ENCODE data around the gene FADD.

Gene FADD

GRCh38 chr11:70169127-70169526, 34.0 kb upstream of the FADD start:
- CTCF ChIA-PET = no interaction called here
- TF ChIP-seq CTCF (IDR thresholded peaks at IDR 0.05; ENCODE audit: control extremely low read depth, extremely low read depth, low read depth, missing control alignments) = no peak
- POLR2A ChIA-PET = no interaction called here
- DNase-seq (ENCODE audit: extremely low spot score) = no peak

- ChIA-PET CTCF (no interaction called here), POLR2A (no interaction called here)
- no peak for DNase-seq (ENCODE audit: extremely low spot score)
- no peak for TF ChIP-seq CTCF (IDR thresholded peaks at IDR 0.05; ENCODE audit: control extremely low read depth, extremely low read depth, low read depth, missing control alignments)
These were observed 33.5 kb upstream of the FADD start for GRCh38 chr11:70169632-70170031.

- TF ChIP-seq CTCF (IDR thresholded peaks at IDR 0.05; ENCODE audit: control extremely low read depth, extremely low read depth, low read depth, missing control alignments) = no peak
- ChIA-PET POLR2A (no interaction called here), CTCF (no interaction called here)
- DNase-seq (ENCODE audit: extremely low spot score) = no peak
These were observed 32.4 kb upstream of the FADD start for GRCh38 chr11:70170596-70171210.

GRCh38 chr11:70173018-70173417, 30.1 kb upstream of the FADD start:
- CTCF ChIA-PET = interaction anchor here (0.6 to 0.9 kb wide), 2 partner anchors 52 to 255 kb away, joined by 3 read pairs; no protein-coding TSS in a partner anchor
- TF ChIP-seq CTCF (IDR thresholded peaks at IDR 0.05; ENCODE audit: control extremely low read depth, extremely low read depth, low read depth, missing control alignments) = no peak
- no peak for DNase-seq (ENCODE audit: extremely low spot score)
- POLR2A ChIA-PET = no interaction called here

GRCh38 chr11:70174547-70175235, 28.4 kb upstream of the FADD start:
- no peak for TF ChIP-seq CTCF (IDR thresholded peaks at IDR 0.05; ENCODE audit: control extremely low read depth, extremely low read depth, low read depth, missing control alignments)
- ChIA-PET CTCF (interaction anchor here (1.0 kb wide), 1 partner anchor 265 kb away, joined by 3 read pairs; no protein-coding TSS in a partner anchor), POLR2A (no interaction called here)
- DNase-seq (ENCODE audit: extremely low spot score) = no peak

- CTCF ChIA-PET = interaction anchor here (1.0 kb wide), 1 partner anchor 265 kb away, joined by 3 read pairs; no protein-coding TSS in a partner anchor
- POLR2A ChIA-PET = no interaction called here
- no peak for TF ChIP-seq CTCF (IDR thresholded peaks at IDR 0.05; ENCODE audit: control extremely low read depth, extremely low read depth, low read depth, missing control alignments)
- no peak for DNase-seq (ENCODE audit: extremely low spot score)
These were observed 27.8 kb upstream of the FADD start for GRCh38 chr11:70175236-70175698.

All from GM10248 (cell line).